ENCODE measurements around the gene EYA3. TPM values are rescaled to one million over a fixed set of nuclear protein-coding genes. Genes with fewer than 3 reads are reported as not detected.

Gene EYA3
- total and polyA plus RNA-seq, 2 of the 4 experiments (the other 2 are of a cell fraction), result 9.1 to 17.6 TPM

GRCh38 chr1:28122183-28122582 lies 33.8 kb upstream of the EYA3 start:
- in situ Hi-C loops (cut with MboI; ENCODE audit: low sequenced_read_pairs), result no loop called here

More at GRCh38 chr1:28122183-28122582, 33.8 kb upstream of the EYA3 start:
- Histone ChIP-seq H2AFZ (replicated peaks; ENCODE audit: low read length, poor library complexity) (no peak overlapping the region), H4K5ac (ENCODE audit: low read depth, low read length) (no peak overlapping the region; the same call in 1 of the 2 replicates), H3K14ac (replicated peaks; ENCODE audit: low read depth, low read length) (no peak overlapping the region), H3K18ac (ENCODE audit: low read depth, low read length) (peak overlapping the region; percentile 51; the same call in 1 of the 2 replicates), H3K79me1 (ENCODE audit: low read depth in 1 of 2, low read length in 2 of 2) (no peaks in the 10 kb centered on the region), H4K20me1 (ENCODE audit: insufficient read depth, low read length) (no peaks in the 10 kb centered on the region), H3K27me3 (ENCODE audit: control insufficient read depth, insufficient read depth, low read length) (no peaks in the 10 kb centered on the region), H3K9ac (ENCODE audit: low read depth, low read length) (no peak overlapping the region), H2BK15ac (ENCODE audit: low read depth, low read length) (no peak overlapping the region), H4K8ac (ENCODE audit: low read depth in 2 of 2, low read length in 2 of 2) (peak overlapping the region in 1 of 2 experiments; percentile 24; a peak in 1 of 4 replicates), H3K9me1 (ENCODE audit: insufficient read depth, low read length) (peaks cover 15% of the 10 kb centered on the region), H3K9me3 (ENCODE audit: control insufficient read depth, insufficient read depth, low read length) (no peaks in the 10 kb centered on the region), H3K4me2 (ENCODE audit: low read depth, low read length) (no peak overlapping the region), H3K4me1 (ENCODE audit: control insufficient read depth, insufficient read depth, low read length) (peaks cover 5% of the 10 kb centered on the region; the same call in 1 of the 2 replicates), H3K4me3 (ENCODE audit: insufficient read depth, low read depth, low read length) (no peak overlapping the region), H2AK5ac (ENCODE audit: low read depth, low read length) (no peak overlapping the region; the same call in 1 of the 2 replicates), H3K27ac (ENCODE audit: insufficient read depth, low read length) (no peak overlapping the region), H4K91ac (ENCODE audit: insufficient read depth, low read depth, low read length) (no peak overlapping the region), H3K4ac (ENCODE audit: low read depth, low read length) (no peak overlapping the region; the same call in 1 of the 2 replicates), H2BK5ac (ENCODE audit: low read depth, low read length, poor library complexity, severe bottlenecking) (no peak overlapping the region), H3K56ac (ENCODE audit: extremely low read depth, insufficient read depth, low read length) (no peak overlapping the region), H2BK120ac (ENCODE audit: low read depth, low read length) (peak overlapping the region; percentile 54; the same call in 1 of the 2 replicates), H2BK20ac (ENCODE audit: low read depth, low read length) (peak overlapping the region; percentile 75), H2AK9ac (replicated peaks; ENCODE audit: low read depth, low read length, poor library complexity) (no peak overlapping the region), H3K23ac (ENCODE audit: low read depth, low read length) (no peak overlapping the region), H3K36me3 (ENCODE audit: control insufficient read depth, insufficient read depth, low read length) (no peaks in the 10 kb centered on the region)
- BruUV-seq (replicated peaks), result no TSS peak
- DNase-seq, result peak; percentile 71
- ChIA-PET CTCF (interaction anchor here (0.7 kb wide), 1 partner anchor 10 kb away, joined by 4 read pairs; no protein-coding TSS in a partner anchor), POLR2A (ENCODE audit: unreplicated experiment) (no interaction called here)
- ATAC-seq (ENCODE audit: low read depth), result peak; percentile 62
- TF ChIP-seq CEBPB (IDR thresholded peaks at IDR 0.05; ENCODE audit: low read depth, low read length) (peak; percentile 60), RFX5 (IDR thresholded peaks at IDR 0.05; ENCODE audit: low read depth, low read length) (no peak)
- intact Hi-C loops (cut with micrococcal nuclease), result no loop called here
- dilution Hi-C loops (cut with HindIII; ENCODE audit: low sequenced_read_pairs, unreplicated experiment), result no loop called here
- 80% methylated on average over 1 of the region's 3 CpGs; no CpG with 5 or more reads in 1 of the 2 experiments for WGBS, 2 experiments (ENCODE audit: extremely low coverage in 2 of 2, insufficient read length in 1 of 2)

All from IMR-90 (cell line).